IMR-90 (cell line): ENCODE measurements around the gene ADCY5. TPM values are rescaled to one million over a fixed set of nuclear protein-coding genes. Genes with fewer than 3 reads are reported as not detected.

Experiments used
- ATAC-seq: fragments of 200-7000 bp; cut with Tn5 transposase; 2 replicates; pipeline ENCODE4 v1.9.1; 2020; ENCODE audit warnings: low read depth, mild to moderate bottlenecking, moderate library complexity
- BruUV-seq: library from RNA; stranded (reverse); fragments of 400-500 nt; replicated peaks from 2 replicates; lab custom pipeline; 2021; lab: Mats Ljungman, UMichigan
- CTCF ChIA-PET: fragments of 300-600 bp; formaldehyde crosslinking; extraction: SDS; loops from one replicate; lab custom pipeline; 2021; ENCODE audit warnings: antibody characterized with exemption; lab: Yijun Ruan, JAX
- POLR2A ChIA-PET: fragments of 300-600 bp; sonication (Branson Sonifier 250); formaldehyde crosslinking; loops from one replicate; lab custom pipeline; 2022; ENCODE audit warnings: antibody characterized with exemption; ENCODE audit not compliant: unreplicated experiment; lab: Charles Lee
- DNase-seq: peaks from one replicate; pipeline ENCODE4 v3.0.0; 2013
- H2AFZ ChIP-seq: replicated peaks from 2 replicates; pipeline ENCODE3; 2013; ENCODE audit warnings: low read length, mild to moderate bottlenecking; ENCODE audit not compliant: poor library complexity
- H2AK5ac ChIP-seq: 2 replicates; pipeline ENCODE4 v1.6.1; 2013; ENCODE audit warnings: low read depth, low read length, inconsistent platforms
- H2AK9ac ChIP-seq: replicated peaks from 2 replicates; pipeline ENCODE3; 2013; ENCODE audit warnings: mild to moderate bottlenecking, low read depth, low read length, moderate library complexity; ENCODE audit not compliant: poor library complexity
- H2BK120ac ChIP-seq: 2 replicates; pipeline ENCODE4 v1.6.1; 2013; ENCODE audit warnings: low read depth, low read length, inconsistent platforms
- H2BK15ac ChIP-seq: 3 replicates; pipeline ENCODE4 v1.6.1; 2013; ENCODE audit warnings: low read depth, low read length, inconsistent platforms
- H2BK20ac ChIP-seq: 2 replicates; pipeline ENCODE4 v1.6.1; 2013; ENCODE audit warnings: low read depth, mild to moderate bottlenecking, inconsistent platforms, low read length, moderate library complexity
- H2BK5ac ChIP-seq: 2 replicates; pipeline ENCODE4 v1.6.1; 2013; ENCODE audit warnings: mild to moderate bottlenecking, low read depth, low read length, inconsistent platforms; ENCODE audit not compliant: poor library complexity, severe bottlenecking
- H3K14ac ChIP-seq: replicated peaks from 2 replicates; pipeline ENCODE4 v1.6.1; 2013; ENCODE audit warnings: low read depth, low read length, inconsistent platforms
- H3K18ac ChIP-seq: 2 replicates; pipeline ENCODE4 v1.6.1; 2013; ENCODE audit warnings: low read depth, low read length, control low read depth
- H3K23ac ChIP-seq: 2 replicates; pipeline ENCODE4 v1.6.1; 2013; ENCODE audit warnings: low read depth, low read length, inconsistent platforms
- H3K27ac ChIP-seq: 2 replicates; pipeline ENCODE4 v1.5.1; 2013; ENCODE audit warnings: mild to moderate bottlenecking, control low read depth, low read length; ENCODE audit not compliant: insufficient read depth
- H3K27me3 ChIP-seq: 2 replicates; pipeline ENCODE4 v1.6.1; 2013; ENCODE audit warnings: low read length; ENCODE audit not compliant: control insufficient read depth, insufficient read depth
- H3K36me3 ChIP-seq: 2 replicates; pipeline ENCODE4 v1.6.1; 2013; ENCODE audit warnings: low read length, mixed read lengths; ENCODE audit not compliant: control insufficient read depth, insufficient read depth
- H3K4ac ChIP-seq: 2 replicates; pipeline ENCODE4 v1.6.1; 2013; ENCODE audit warnings: low read depth, low read length, inconsistent platforms
- H3K4me1 ChIP-seq: 2 replicates; pipeline ENCODE4 v1.6.1; 2013; ENCODE audit warnings: low read length, mixed read lengths; ENCODE audit not compliant: control insufficient read depth, insufficient read depth
- H3K4me2 ChIP-seq: 2 replicates; pipeline ENCODE4 v1.6.1; 2013; ENCODE audit warnings: low read depth, mild to moderate bottlenecking, control low read depth, low read length, moderate library complexity
- H3K4me3 ChIP-seq: 2 replicates; pipeline ENCODE4 v1.5.1; 2013; ENCODE audit warnings: low read depth, mild to moderate bottlenecking, control low read depth, low read length, moderate library complexity; ENCODE audit not compliant: insufficient read depth
- H3K56ac ChIP-seq: 2 replicates; pipeline ENCODE4 v1.6.1; 2013; ENCODE audit warnings: low read length, inconsistent platforms; ENCODE audit not compliant: insufficient read depth; ENCODE audit errors: extremely low read depth
- H3K79me1 ChIP-seq, 2 experiments: 2 replicates each; pipeline ENCODE4 v1.6.1; 2013; ENCODE audit warnings: low read length in 2 of 2, inconsistent platforms in 1 of 2, low read depth in 1 of 2
- H3K9ac ChIP-seq: 2 replicates; pipeline ENCODE4 v1.6.1; 2013; ENCODE audit warnings: low read depth, low read length, control low read depth
- H3K9me1 ChIP-seq: 2 replicates; pipeline ENCODE4 v1.6.1; 2013; ENCODE audit warnings: low read length, inconsistent platforms; ENCODE audit not compliant: insufficient read depth
- H3K9me3 ChIP-seq: 2 replicates; pipeline ENCODE4 v1.6.1; 2013; ENCODE audit warnings: low read length; ENCODE audit not compliant: control insufficient read depth, insufficient read depth
- H4K20me1 ChIP-seq: 2 replicates; pipeline ENCODE4 v1.6.1; 2013; ENCODE audit warnings: low read length, inconsistent platforms; ENCODE audit not compliant: insufficient read depth
- H4K5ac ChIP-seq: 2 replicates; pipeline ENCODE4 v1.6.1; 2013; ENCODE audit warnings: mild to moderate bottlenecking, low read depth, low read length, control low read depth
- H4K8ac ChIP-seq, 2 experiments: 2 replicates each; pipeline ENCODE4 v1.6.1; 2013; ENCODE audit warnings: low read depth in 2 of 2, low read length in 2 of 2, control low read depth in 1 of 2, inconsistent platforms in 1 of 2
- H4K91ac ChIP-seq: 2 replicates; pipeline ENCODE4 v1.6.1; 2013; ENCODE audit warnings: low read depth, low read length, inconsistent platforms; ENCODE audit not compliant: insufficient read depth
- BHLHE40 ChIP-seq: fragments of 150-350 bp; IDR thresholded peaks from 2 replicates; pipeline ENCODE4 v1.6.1; 2016; ENCODE audit warnings: mild to moderate bottlenecking, low read depth, low read length
- CEBPB ChIP-seq: IDR thresholded peaks from 2 replicates; pipeline ENCODE4 v1.6.1; 2012; ENCODE audit warnings: low read depth, low read length, improper control_type of control experiment
- CHD1 ChIP-seq: IDR thresholded peaks from 2 replicates; pipeline ENCODE4 v1.6.1; 2012; ENCODE audit warnings: low read depth, low read length, improper control_type of control experiment
- CTCF ChIP-seq: conservative IDR thresholded peaks from 2 replicates; pipeline ENCODE4 v1.5.1; 2012; ENCODE audit warnings: mild to moderate bottlenecking, low read depth, low read length, improper control_type of control experiment
- ELK1 ChIP-seq: fragments of 150-350 bp; IDR thresholded peaks from 2 replicates; pipeline ENCODE4 v1.6.1; 2016; ENCODE audit warnings: low read depth, mild to moderate bottlenecking, low read length, moderate library complexity, borderline replicate concordance
- FOS ChIP-seq: fragments of 150-350 bp; IDR thresholded peaks from 2 replicates; pipeline ENCODE4 v1.6.1; 2016; ENCODE audit warnings: low read depth, low read length
- MAFK ChIP-seq: IDR thresholded peaks from 2 replicates; pipeline ENCODE4 v1.6.1; 2012; ENCODE audit warnings: low read depth, low read length, improper control_type of control experiment
- MAZ ChIP-seq: IDR thresholded peaks from 2 replicates; pipeline ENCODE4 v1.6.1; 2012; ENCODE audit warnings: low read depth, mild to moderate bottlenecking, low read length, improper control_type of control experiment, moderate library complexity, borderline replicate concordance
- MXI1 ChIP-seq: IDR thresholded peaks from 2 replicates; pipeline ENCODE4 v1.6.1; 2012; ENCODE audit warnings: low read depth, mild to moderate bottlenecking, low read length, moderate library complexity, borderline replicate concordance
- NFE2L2 ChIP-seq: fragments of 150-350 bp; IDR thresholded peaks from 2 replicates; pipeline ENCODE4 v1.6.1; 2016; ENCODE audit warnings: low read depth, mild to moderate bottlenecking, low read length
- POLR2A ChIP-seq: IDR thresholded peaks from 2 replicates; pipeline ENCODE4 v1.6.1; 2012; ENCODE audit warnings: mild to moderate bottlenecking, low read depth, low read length
- RAD21 ChIP-seq: IDR thresholded peaks from 2 replicates; pipeline ENCODE4 v1.6.1; 2012; ENCODE audit warnings: low read length, improper control_type of control experiment
- RCOR1 ChIP-seq: IDR thresholded peaks from 2 replicates; pipeline ENCODE4 v1.6.1; 2012; ENCODE audit warnings: mild to moderate bottlenecking, low read length, improper control_type of control experiment; ENCODE audit not compliant: insufficient replicate concordance
- RFX5 ChIP-seq: IDR thresholded peaks from 2 replicates; pipeline ENCODE4 v1.8.0; 2012; ENCODE audit warnings: low read depth, mild to moderate bottlenecking, low read length, moderate library complexity
- SMC3 ChIP-seq: fragments of 150-350 bp; IDR thresholded peaks from 2 replicates; pipeline ENCODE4 v1.6.1; 2016; ENCODE audit warnings: low read depth, mild to moderate bottlenecking, antibody characterized with exemption, low read length, moderate library complexity
- USF2 ChIP-seq: fragments of 150-350 bp; IDR thresholded peaks from 2 replicates; pipeline ENCODE4 v1.6.1; 2017; ENCODE audit warnings: mild to moderate bottlenecking, antibody characterized with exemption, low read length, low read depth
- WGBS, 2 experiments: methylation state at CpG; one replicate each; pipeline versions ENCODE4 v1.1.5 to v1.1.7; 2013; ENCODE audit warnings: missing lambda C conversion rate in 2 of 2; ENCODE audit not compliant: insufficient read length in 1 of 2; ENCODE audit errors: extremely low coverage in 2 of 2; 5-methylcytosine and 5-hydroxymethylcytosine counted together
- dilution Hi-C: fragments of 300-500 bp; cut with HindIII; formaldehyde crosslinking; loops from one replicate; pipeline ENCODE4 v1.14.3; 2018; ENCODE audit warnings: low sequenced_read_pairs; ENCODE audit not compliant: unreplicated experiment
- in situ Hi-C: fragments of 300-500 bp; cut with MboI; formaldehyde crosslinking; loops from 3 replicates; pipeline ENCODE4 v1.14.3; 2019; ENCODE audit warnings: low sequenced_read_pairs, inconsistent platforms, mixed read lengths
- intact Hi-C: fragments of 100-400 bp; cut with micrococcal nuclease; formaldehyde crosslinking; loops from 2 replicates; pipeline ENCODE4 v1.10.0; 2022
- polyA plus RNA-seq, 3 experiments: library from polyadenylated mRNA; depleted of rRNA; stranded (reverse); fragments of >200 nt; gene quantifications; 2 replicates each; pipeline ENCODE4 v1.2.3, GENCODE V29; 2012; ENCODE audit warnings: low replicate concordance in 1 of 3
- total RNA-seq: library from RNA; depleted of rRNA; stranded (reverse); fragments of >200 nt; gene quantifications from 2 replicates; pipeline ENCODE4 v1.2.3, GENCODE V29; 2012

The ADCY5 gene
- total and polyA plus RNA-seq, 2 of the 4 experiments (the other 2 are of a cell fraction) = 0.14 to 0.18 TPM

- H3K36me3 ChIP-seq = no peaks in the 10 kb centered on the region
- ATAC-seq (no peak), DNase-seq (no peak)
- H2BK15ac ChIP-seq = no peak overlapping the region
- no peak overlapping the region for H2BK5ac ChIP-seq
- no peaks in the 10 kb centered on the region for H3K9me3 ChIP-seq
- no peak overlapping the region for H3K56ac ChIP-seq
- H3K4me1 ChIP-seq = no peaks in the 10 kb centered on the region; the same call in 1 of the 2 replicates
- CTCF ChIA-PET = no interaction called here
- H3K18ac ChIP-seq = no peak overlapping the region
- no peak overlapping the region for H3K9ac ChIP-seq
- no peak for TF ChIP-seq RFX5
- TF ChIP-seq RAD21 = no peak
- TF ChIP-seq ELK1 = no peak
- TF ChIP-seq SMC3 = no peak
- no peak for TF ChIP-seq NFE2L2
- TF ChIP-seq RCOR1 = no peak
- no peak for TF ChIP-seq FOS
- TF ChIP-seq CTCF = no peak
- no peak for TF ChIP-seq POLR2A
- no peak for TF ChIP-seq CHD1
- TF ChIP-seq BHLHE40 = no peak
- TF ChIP-seq MAZ = no peak
- TF ChIP-seq MAFK = no peak
- no peak for TF ChIP-seq CEBPB
- TF ChIP-seq MXI1 = no peak
- TF ChIP-seq USF2 = no peak
- H4K20me1 ChIP-seq = no peaks in the 10 kb centered on the region
- no peak overlapping the region for H2BK20ac ChIP-seq
- H3K4me2 ChIP-seq = no peak overlapping the region
- WGBS, 2 experiments = 52% methylated on average over 3 of the region's 6 CpGs; no CpG with 5 or more reads in 1 of the 2 experiments
- no peak overlapping the region for H3K4me3 ChIP-seq
- POLR2A ChIA-PET = no interaction called here
- no peak overlapping the region for H3K4ac ChIP-seq
- intact Hi-C loops = no loop called here
- in situ Hi-C loops = no loop called here
- BruUV-seq = no TSS peak
- no peak overlapping the region for H4K8ac ChIP-seq
- H2AK9ac ChIP-seq = no peak overlapping the region
- no peak overlapping the region for H4K5ac ChIP-seq
- no peak overlapping the region for H4K91ac ChIP-seq
- H2BK120ac ChIP-seq = no peak overlapping the region
- no peak overlapping the region for H3K14ac ChIP-seq
- no peaks in the 10 kb centered on the region for H3K79me1 ChIP-seq
- H2AFZ ChIP-seq = no peak overlapping the region
- no peaks in the 10 kb centered on the region for H3K9me1 ChIP-seq
- H3K27me3 ChIP-seq = peaks cover 34% of the 10 kb centered on the region
- no peak overlapping the region for H3K27ac ChIP-seq
- dilution Hi-C loops = no loop called here
- H3K23ac ChIP-seq = no peak overlapping the region
- no peak overlapping the region for H2AK5ac ChIP-seq
Measured at GRCh38 chr3:123406598-123406997, 42.3 kb downstream of the ADCY5 start.
